Effector memory CD4-positive, alpha-beta T cell (primary cell): Measurements from ENCODE around the gene RNF151.
A peak's percentile ranks its signal among the peaks of the same experiment; 100 is the strongest.
"Not testable (repeated sequence)": the region's sequence is repeated elsewhere in the genome, so short reads cannot be mapped to it uniquely, and the experiment has no call there.

Source experiments
- DNase-seq, 3 donors: peaks; one replicate each; pipeline ENCODE4 v3.0.0-alpha.2; 2020
- H3K27ac ChIP-seq: 2 replicates; pipeline ENCODE4 v1.7.0; 2013; ENCODE audit warnings: mild to moderate bottlenecking, low read length, moderate library complexity; ENCODE audit not compliant: insufficient read depth, poor library complexity, severe bottlenecking
- H3K27me3 ChIP-seq: replicated peaks from 2 replicates; pipeline ENCODE4 v1.7.0; 2013; ENCODE audit warnings: mild to moderate bottlenecking, low read length; ENCODE audit not compliant: insufficient read depth, control insufficient read depth, poor library complexity, severe bottlenecking
- H3K36me3 ChIP-seq: 2 replicates; pipeline ENCODE4 v1.7.0; 2013; ENCODE audit warnings: mild to moderate bottlenecking, low read length, moderate library complexity; ENCODE audit not compliant: control insufficient read depth, insufficient read depth
- H3K4me1 ChIP-seq: 2 replicates; pipeline ENCODE4 v1.7.0; 2013; ENCODE audit warnings: low read length, mild to moderate bottlenecking; ENCODE audit not compliant: control insufficient read depth, insufficient read depth, poor library complexity, severe bottlenecking
- H3K4me3 ChIP-seq: 2 replicates; pipeline ENCODE4 v1.7.0; 2013; ENCODE audit warnings: low read length, low read depth, mild to moderate bottlenecking; ENCODE audit not compliant: insufficient read depth, poor library complexity, severe bottlenecking
- H3K9me3 ChIP-seq: 2 replicates; pipeline ENCODE4 v1.7.0; 2013; ENCODE audit warnings: mild to moderate bottlenecking, low read length, moderate library complexity; ENCODE audit not compliant: control insufficient read depth

RNF151 gene

GRCh38 chr16:2009164-2009711 is 42.6 kb downstream of the RNF151 start:
- H3K36me3 ChIP-seq: no peaks in the 10 kb centered on the region
- H3K9me3 ChIP-seq: no peaks in the 10 kb centered on the region
- peak overlapping the region; percentile 69 for H3K4me3 ChIP-seq
- no peaks in the 10 kb centered on the region for H3K27me3 ChIP-seq
- H3K27ac ChIP-seq: peak overlapping the region; percentile 77
- DNase-seq: no peak
- H3K4me1 ChIP-seq: peaks cover 31% of the 10 kb centered on the region

DNA sequence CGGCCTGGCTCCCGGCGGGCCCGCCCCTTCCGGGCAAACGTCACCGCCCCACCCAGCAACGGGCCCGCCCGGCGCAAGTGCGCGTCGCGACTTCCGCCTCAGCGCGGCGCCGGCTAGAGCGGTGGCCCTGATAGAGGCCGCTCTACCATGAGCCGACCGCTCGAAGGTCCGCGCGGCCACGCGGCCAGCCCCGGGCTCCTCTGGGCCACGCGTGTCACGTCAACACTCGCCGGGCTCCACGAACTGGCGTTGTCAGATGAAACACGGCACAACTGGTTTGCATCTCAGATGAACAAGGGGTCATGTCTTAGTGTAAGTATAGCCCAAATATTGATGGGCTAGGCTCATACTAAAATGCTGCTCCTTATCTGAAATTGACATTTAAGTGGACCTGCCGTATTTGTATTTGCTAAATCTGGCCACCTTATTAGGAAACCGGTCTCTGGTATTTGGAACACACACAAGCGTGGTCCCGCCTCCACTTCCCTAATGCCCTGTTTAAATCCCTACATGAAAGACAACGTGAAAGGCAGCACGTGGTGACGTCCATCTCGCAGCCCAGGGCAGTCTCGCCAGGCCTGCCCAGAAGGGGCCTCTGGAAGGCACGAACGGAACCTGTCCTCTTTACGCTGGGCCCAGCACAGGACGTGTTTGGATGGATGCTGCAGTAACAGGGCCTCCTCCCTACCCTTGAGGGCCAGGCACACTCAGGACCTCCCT is 43.3 kb downstream of the RNF151 start, which contains the start of gene ZNF598:
Gene ZNF598 (minus strand): TSS at position 31 of the 720 bp plus-strand sequence.
- Histone ChIP-seq H3K27me3 (no peaks in the 10 kb centered on the region), H3K4me3 (peak within 1 kb of the TSS; percentile 69), H3K36me3 (no peaks in the 10 kb centered on the region), H3K9me3 (no peaks in the 10 kb centered on the region), H3K4me1 (peaks cover 29% of the 10 kb centered on the region), H3K27ac (peak within 1 kb of the TSS; percentile 83)
- DNase-seq: peak; percentile 59 to 75 (median 63)

GRCh38 chr16:2011726-2012125 is 45.1 kb downstream of the RNF151 start:
- not testable (repeated sequence) for DNase-seq, H3K36me3 ChIP-seq, H3K9me3 ChIP-seq, H3K27me3 ChIP-seq, H3K27ac ChIP-seq, H3K4me3 ChIP-seq
- peaks cover 29% of the 10 kb centered on the region for H3K4me1 ChIP-seq

- DNase-seq: no peak
- H3K27me3 ChIP-seq: no peaks in the 10 kb centered on the region
- H3K36me3 ChIP-seq: no peaks in the 10 kb centered on the region
- H3K27ac ChIP-seq: no peak overlapping the region
- no peaks in the 10 kb centered on the region for H3K9me3 ChIP-seq
- no peak overlapping the region for H3K4me3 ChIP-seq
- peaks cover 11% of the 10 kb centered on the region for H3K4me1 ChIP-seq
Measured at GRCh38 chr16:2013527-2013926, 46.9 kb downstream of the RNF151 start.

DNA sequence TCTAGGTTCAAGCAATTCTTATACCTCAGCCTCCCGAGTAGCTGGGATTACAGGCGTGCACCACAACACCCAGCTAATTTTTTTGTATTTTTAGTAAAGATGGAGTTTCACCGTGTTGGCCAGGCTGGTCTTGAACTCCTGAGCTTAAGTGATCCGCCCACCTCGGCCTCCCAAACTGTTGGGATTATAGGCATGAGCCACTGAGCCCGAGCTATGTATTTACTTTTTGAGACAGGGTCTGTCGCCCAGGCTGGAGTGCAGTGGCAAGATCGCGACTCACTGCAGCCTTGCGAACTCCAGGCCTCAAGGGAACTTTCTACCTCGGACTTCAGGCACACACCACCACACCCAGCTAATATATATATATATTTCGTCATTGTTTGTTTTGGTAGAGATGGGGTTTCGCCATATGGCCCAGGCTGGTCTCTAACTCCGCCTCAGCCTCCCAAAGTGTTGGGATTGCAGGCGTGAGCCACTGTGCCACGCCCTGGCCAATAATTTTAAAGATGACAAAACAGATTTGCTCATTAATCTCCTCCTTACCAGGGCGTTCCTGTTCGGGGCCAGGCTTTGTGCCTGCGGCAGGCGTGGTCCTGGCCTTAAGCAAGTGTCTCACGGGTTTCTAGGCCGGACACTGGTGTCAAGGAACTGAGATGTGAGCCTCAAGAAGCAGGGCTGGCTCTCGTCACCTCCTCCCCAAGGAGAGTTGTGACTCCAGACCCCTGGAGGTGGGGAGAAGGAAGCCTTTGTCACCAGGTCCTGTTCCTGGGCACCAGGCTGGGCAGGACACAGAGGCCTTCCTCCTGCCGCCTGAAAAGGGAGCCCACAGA is 48.7 kb downstream of the RNF151 start:
- no peak for DNase-seq
- H3K36me3 ChIP-seq: no peaks in the 10 kb centered on the region
- no peaks in the 10 kb centered on the region for H3K9me3 ChIP-seq
- H3K4me1 ChIP-seq: peaks cover 7% of the 10 kb centered on the region
- H3K27me3 ChIP-seq: peaks cover 6% of the 10 kb centered on the region
- H3K4me3 ChIP-seq: no peak overlapping the region
- no peak overlapping the region for H3K27ac ChIP-seq

DNA sequence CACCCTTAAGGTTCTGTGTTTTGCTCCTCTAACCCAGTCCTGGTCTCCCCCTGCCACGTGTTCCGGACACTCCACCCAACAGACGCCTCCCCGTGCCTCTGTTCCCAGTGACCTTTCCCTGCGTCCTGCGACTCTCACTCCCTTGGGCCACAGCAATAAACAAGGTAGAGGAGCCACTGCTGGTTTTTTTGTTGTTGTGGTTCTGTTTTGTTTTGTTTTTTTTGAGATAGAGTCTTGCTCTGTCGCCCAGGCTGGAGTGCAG is 49.2 kb downstream of the RNF151 start:
- no peak overlapping the region for H3K4me3 ChIP-seq
- no peak overlapping the region for H3K27ac ChIP-seq
- peaks cover 12% of the 10 kb centered on the region for H3K27me3 ChIP-seq
- H3K36me3 ChIP-seq: no peaks in the 10 kb centered on the region
- DNase-seq: no peak
- H3K9me3 ChIP-seq: no peaks in the 10 kb centered on the region
- peaks cover 10% of the 10 kb centered on the region for H3K4me1 ChIP-seq

- Histone ChIP-seq H3K27ac (no peak overlapping the region), H3K4me3 (no peak overlapping the region), H3K36me3 (no peaks in the 10 kb centered on the region), H3K4me1 (peaks cover 10% of the 10 kb centered on the region), H3K9me3 (no peaks in the 10 kb centered on the region), H3K27me3 (peaks cover 13% of the 10 kb centered on the region)
- no peak for DNase-seq
Measured at GRCh38 chr16:2016407-2016922, 49.8 kb downstream of the RNF151 start.
